GM18909 (cell line): ENCODE data around the gene STON2.
"Not testable (repeated sequence)": the region's sequence is repeated elsewhere in the genome, so short reads cannot be mapped to it uniquely, and the experiment has no call there.

Experiments
- ATAC-seq: cut with Tn5 transposase; IDR thresholded peaks from one replicate; pipeline ENCODE4 v1.9.1; 2021; ENCODE audit warnings: mild to moderate bottlenecking; ENCODE audit not compliant: unreplicated experiment, poor library complexity

Gene STON2

GRCh38 chr14:81385419-81385818 lies 14.7 kb downstream of the STON2 start:
- ATAC-seq, result no peak

GRCh38 chr14:81384900-81385299 lies 15.2 kb downstream of the STON2 start:
- ATAC-seq, result no peak

- ATAC-seq, result no peak
Observed at GRCh38 chr14:81382517-81383225, 17.5 kb downstream of the STON2 start.

- not testable (repeated sequence) for ATAC-seq
Observed at GRCh38 chr14:81380009-81380408, 20.1 kb downstream of the STON2 start.

- ATAC-seq, result no peak
Observed at GRCh38 chr14:81371802-81372201, 28.3 kb downstream of the STON2 start.

GRCh38 chr14:81367563-81367962 lies 32.6 kb downstream of the STON2 start:
- no peak for ATAC-seq

- ATAC-seq, result no peak
Observed at GRCh38 chr14:81366884-81367283, 33.2 kb downstream of the STON2 start.

- ATAC-seq, result no peak
Observed at GRCh38 chr14:81366214-81366613, 33.9 kb downstream of the STON2 start.

GRCh38 chr14:81363746-81364378 lies 36.3 kb downstream of the STON2 start:
- no peak for ATAC-seq

GRCh38 chr14:81353691-81354323 lies 46.3 kb downstream of the STON2 start:
- no peak for ATAC-seq

GRCh38 chr14:81352413-81352812 lies 47.7 kb downstream of the STON2 start:
- no peak for ATAC-seq

GRCh38 chr14:81351205-81351604 lies 48.9 kb downstream of the STON2 start:
- ATAC-seq, result no peak

GRCh38 chr14:81350344-81351130 lies 49.6 kb downstream of the STON2 start:
- ATAC-seq, result no peak

- ATAC-seq, result no peak
Observed at GRCh38 chr14:81348061-81348460, 52.1 kb downstream of the STON2 start.

- ATAC-seq, result no peak
Observed at GRCh38 chr14:81345781-81346180, 54.3 kb downstream of the STON2 start.

- ATAC-seq, result no peak
Observed at GRCh38 chr14:81344481-81345160, 55.5 kb downstream of the STON2 start.

GRCh38 chr14:81343701-81344100 lies 56.4 kb downstream of the STON2 start:
- ATAC-seq, result no peak

GRCh38 chr14:81342850-81343580 lies 57.1 kb downstream of the STON2 start:
- no peak for ATAC-seq

- no peak for ATAC-seq
Observed at GRCh38 chr14:81341781-81342180, 58.3 kb downstream of the STON2 start.

GRCh38 chr14:81341370-81341769 lies 58.8 kb downstream of the STON2 start:
- no peak for ATAC-seq
